ENCODE data around the gene ECEL1. TPM values are rescaled to one million over a fixed set of nuclear protein-coding genes. Genes with fewer than 3 reads are reported as not detected.

The ECEL1 gene
- total RNA-seq, 1 donor from 2014 or later, result not detected

- DNase-seq (ENCODE audit: extremely low read depth, low read depth, low spot score), result no peak
Measured at GRCh38 chr2:232501331-232501771, 13.7 kb upstream of the ECEL1 start.

- DNase-seq (ENCODE audit: extremely low read depth, low read depth, low spot score), result no peak
Measured at GRCh38 chr2:232498452-232498851, 10.8 kb upstream of the ECEL1 start.

- no peak for DNase-seq (ENCODE audit: extremely low read depth, low read depth, low spot score)
Measured at GRCh38 chr2:232497348-232497747, 9.7 kb upstream of the ECEL1 start.

GRCh38 chr2:232496501-232497270 is 9.1 kb upstream of the ECEL1 start:
- DNase-seq (ENCODE audit: extremely low read depth, low read depth, low spot score), result no peak

- DNase-seq (ENCODE audit: extremely low read depth, low read depth, low spot score), result no peak
Measured at GRCh38 chr2:232495292-232495691, 7.7 kb upstream of the ECEL1 start.

- no peak for DNase-seq (ENCODE audit: extremely low read depth, low read depth, low spot score)
Measured at GRCh38 chr2:232494542-232494941, 6.9 kb upstream of the ECEL1 start.

GRCh38 chr2:232493701-232494474 is 6.3 kb upstream of the ECEL1 start:
- no peak for DNase-seq (ENCODE audit: extremely low read depth, low read depth, low spot score)

- DNase-seq (ENCODE audit: extremely low read depth, low read depth, low spot score), result no peak
Measured at GRCh38 chr2:232492963-232493700, 5.5 kb upstream of the ECEL1 start.

- no peak for DNase-seq (ENCODE audit: extremely low read depth, low read depth, low spot score)
Measured at GRCh38 chr2:232492236-232492848, 4.7 kb upstream of the ECEL1 start.

- DNase-seq (ENCODE audit: extremely low read depth, low read depth, low spot score), result no peak
Measured at GRCh38 chr2:232491139-232491780, 3.6 kb upstream of the ECEL1 start.

GRCh38 chr2:232490221-232491138 is 2.8 kb upstream of the ECEL1 start:
- no peak for DNase-seq (ENCODE audit: extremely low read depth, low read depth, low spot score)

GRCh38 chr2:232489516-232490220 is 2.0 kb upstream of the ECEL1 start:
- DNase-seq (ENCODE audit: extremely low read depth, low read depth, low spot score), result no peak

GRCh38 chr2:232488721-232489300 is 1.2 kb upstream of the ECEL1 start:
- no peak for DNase-seq (ENCODE audit: extremely low read depth, low read depth, low spot score)

GRCh38 chr2:232488097-232488711 is 570 bp upstream of the ECEL1 start:
- no peak for DNase-seq (ENCODE audit: extremely low read depth, low read depth, low spot score)

GRCh38 chr2:232486558-232487384 is 863 bp downstream of the ECEL1 start:
- no peak for DNase-seq (ENCODE audit: extremely low read depth, low read depth, low spot score)

GRCh38 chr2:232485757-232486557 is 1.7 kb downstream of the ECEL1 start:
- no peak for DNase-seq (ENCODE audit: extremely low read depth, low read depth, low spot score)
